ENCODE results near the gene LCMT1.

GRCh38 chr16:25163683-25164082, 52.1 kb downstream of the LCMT1 start:
- TF ChIP-seq POLR2A (IDR thresholded peaks at IDR 0.05), result no peak
- TF ChIP-seq, protein P1, sequence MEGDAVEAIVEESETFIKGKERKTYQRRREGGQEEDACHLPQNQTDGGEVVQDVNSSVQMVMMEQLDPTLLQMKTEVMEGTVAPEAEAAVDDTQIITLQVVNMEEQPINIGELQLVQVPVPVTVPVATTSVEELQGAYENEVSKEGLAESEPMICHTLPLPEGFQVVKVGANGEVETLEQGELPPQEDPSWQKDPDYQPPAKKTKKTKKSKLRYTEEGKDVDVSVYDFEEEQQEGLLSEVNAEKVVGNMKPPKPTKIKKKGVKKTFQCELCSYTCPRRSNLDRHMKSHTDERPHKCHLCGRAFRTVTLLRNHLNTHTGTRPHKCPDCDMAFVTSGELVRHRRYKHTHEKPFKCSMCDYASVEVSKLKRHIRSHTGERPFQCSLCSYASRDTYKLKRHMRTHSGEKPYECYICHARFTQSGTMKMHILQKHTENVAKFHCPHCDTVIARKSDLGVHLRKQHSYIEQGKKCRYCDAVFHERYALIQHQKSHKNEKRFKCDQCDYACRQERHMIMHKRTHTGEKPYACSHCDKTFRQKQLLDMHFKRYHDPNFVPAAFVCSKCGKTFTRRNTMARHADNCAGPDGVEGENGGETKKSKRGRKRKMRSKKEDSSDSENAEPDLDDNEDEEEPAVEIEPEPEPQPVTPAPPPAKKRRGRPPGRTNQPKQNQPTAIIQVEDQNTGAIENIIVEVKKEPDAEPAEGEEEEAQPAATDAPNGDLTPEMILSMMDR (IDR thresholded peaks at IDR 0.05), result no peak

Measured in Peyer's patch (tissue), 4 donors.